ENCODE results near the gene NXT1.
A peak's percentile ranks its signal among the peaks of the same experiment; 100 is the strongest.

NXT1 gene

DNA sequence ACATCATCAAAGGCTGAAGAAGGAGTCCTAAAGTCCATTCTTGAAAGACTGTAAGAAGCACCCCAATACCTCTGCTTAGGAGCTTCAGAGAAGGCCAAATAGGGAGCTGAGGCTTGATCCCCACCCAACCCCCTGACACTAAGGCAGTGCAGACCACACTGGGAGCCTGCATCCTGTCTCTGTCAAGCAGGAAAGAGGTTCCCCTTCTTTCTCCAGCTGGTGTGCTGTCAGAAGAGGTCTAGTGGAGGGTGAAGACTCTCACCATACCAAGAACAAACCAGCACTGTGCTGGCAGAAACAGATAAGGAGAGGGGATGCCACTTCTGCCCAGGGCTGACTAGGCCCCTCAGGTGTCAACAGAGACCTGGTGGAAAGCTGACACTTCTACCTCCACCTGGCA lies 31.3 kb downstream of the NXT1 start:
- H3K27ac ChIP-seq (replicated peaks; ENCODE audit: low read length): no peak overlapping the region

DNA sequence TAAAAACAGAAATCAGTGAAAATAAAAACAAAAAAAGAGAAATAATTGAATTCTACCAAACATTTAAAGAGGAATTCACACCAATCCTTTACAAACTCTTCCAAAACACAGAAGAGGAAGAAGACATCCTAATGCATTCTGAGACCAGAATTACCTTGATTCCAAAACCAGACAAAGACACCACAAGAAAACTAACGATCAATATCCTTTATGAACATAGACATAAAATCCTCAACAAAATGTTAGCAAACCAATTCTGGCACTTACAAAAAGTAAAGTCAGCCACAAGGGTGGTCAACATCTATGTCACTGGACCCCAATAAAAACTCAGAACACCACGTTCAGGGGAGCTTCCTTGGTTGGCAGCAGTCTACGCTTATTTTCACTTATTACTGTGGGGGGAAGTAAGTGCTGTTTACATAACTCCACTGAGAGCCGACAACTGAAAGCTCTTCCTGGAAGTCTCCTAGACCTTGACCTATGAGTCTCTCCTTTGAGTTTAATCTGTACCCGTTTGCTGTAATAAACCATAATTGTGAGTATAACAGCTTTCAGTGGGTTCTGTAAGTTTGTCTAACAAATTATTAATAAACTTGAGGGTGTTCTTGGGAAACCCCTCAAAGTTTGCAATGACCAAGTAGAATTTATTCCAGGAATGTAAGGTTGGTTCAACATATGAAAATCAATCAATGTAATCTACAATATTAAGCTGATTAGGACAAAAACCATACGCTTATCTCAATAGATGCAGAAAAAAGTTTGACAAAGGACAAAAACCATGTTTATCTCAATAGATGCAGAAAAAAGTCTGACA lies 35.9 kb downstream of the NXT1 start:
- H4K8ac ChIP-seq (ENCODE audit: low read depth, low read length): no peak overlapping the region
- peaks cover 0 to 29% of the 10 kb centered on the region in 2 donors for H3K9me3 ChIP-seq (replicated peaks in 1 of 2; ENCODE audit: control insufficient read depth in 2 of 2, insufficient read depth in 1 of 2, low read depth in 1 of 2, low read length in 2 of 2)
- H3K4me2 ChIP-seq (ENCODE audit: insufficient read depth, low read length, poor library complexity, severe bottlenecking): no peak overlapping the region
- H3K4me1 ChIP-seq (ENCODE audit: control insufficient read depth in 2 of 2, insufficient read depth in 1 of 2, low read depth in 1 of 2, low read length in 2 of 2): no peaks in the 10 kb centered on the region
- WGBS, 2 donors (ENCODE audit: extremely low coverage in 2 of 2, insufficient read length in 2 of 2, insufficient replicate concordance in 1 of 2): no CpG with 5 or more reads among the region's 6 CpGs
- H2AK5ac ChIP-seq (ENCODE audit: low read depth, low read length): no peak overlapping the region
- H2BK15ac ChIP-seq (ENCODE audit: low read length): no peak overlapping the region
- no peak overlapping the region for H2BK12ac ChIP-seq (ENCODE audit: low read length)
- no peak overlapping the region for H3K4me3 ChIP-seq (ENCODE audit: low read length in 2 of 2)
- H2BK5ac ChIP-seq (ENCODE audit: low read length): no peak overlapping the region
- DNase-seq (ENCODE audit: low spot score): no peak
- no peak overlapping the region for H3K18ac ChIP-seq (ENCODE audit: low read length)
- H3K79me1 ChIP-seq (ENCODE audit: low read depth, low read length): peaks cover 3% of the 10 kb centered on the region
- no peak overlapping the region for H4K91ac ChIP-seq (ENCODE audit: low read depth, low read length, poor library complexity)
- H3K14ac ChIP-seq (ENCODE audit: low read length): no peak overlapping the region
- H3K36me3 ChIP-seq (replicated peaks in 1 of 2; ENCODE audit: control insufficient read depth in 2 of 2, insufficient read depth in 2 of 2, low read length in 2 of 2): peaks cover 10 to 60% of the 10 kb centered on the region in 2 donors
- no peak overlapping the region for H2BK120ac ChIP-seq (ENCODE audit: low read depth, low read length)
- no peak overlapping the region for H3K9ac ChIP-seq (ENCODE audit: low read depth, low read length, poor library complexity)
- H2AFZ ChIP-seq (ENCODE audit: low read length): no peak overlapping the region
- H3K4ac ChIP-seq (ENCODE audit: low read length): no peak overlapping the region
- no peak overlapping the region for H3K27ac ChIP-seq (replicated peaks; ENCODE audit: low read length)
- H3K23ac ChIP-seq (ENCODE audit: low read depth, low read length, poor library complexity): no peak overlapping the region
- no peaks in the 10 kb centered on the region for H3K27me3 ChIP-seq (ENCODE audit: control insufficient read depth in 3 of 3, insufficient read depth in 3 of 3, low read depth in 1 of 3, low read length in 3 of 3)

More for the DNA sequence above, 31.3 kb downstream of the NXT1 start:
- no peak overlapping the region for H2BK12ac ChIP-seq (ENCODE audit: low read length)
- H2BK120ac ChIP-seq (ENCODE audit: low read depth, low read length): no peak overlapping the region
- H3K4me1 ChIP-seq (ENCODE audit: control insufficient read depth in 2 of 2, insufficient read depth in 1 of 2, low read depth in 1 of 2, low read length in 2 of 2): no peaks in the 10 kb centered on the region
- H3K18ac ChIP-seq (ENCODE audit: low read length): no peak overlapping the region
- no peak overlapping the region for H2AFZ ChIP-seq (ENCODE audit: low read length)
- H3K9ac ChIP-seq (ENCODE audit: low read depth, low read length, poor library complexity): no peak overlapping the region
- DNase-seq (ENCODE audit: low spot score): no peak
- H2AK5ac ChIP-seq (ENCODE audit: low read depth, low read length): no peak overlapping the region
- H3K27me3 ChIP-seq (ENCODE audit: control insufficient read depth in 3 of 3, insufficient read depth in 3 of 3, low read depth in 1 of 3, low read length in 3 of 3): no peaks in the 10 kb centered on the region
- H3K4ac ChIP-seq (ENCODE audit: low read length): no peak overlapping the region
- peaks cover 4 to 57% of the 10 kb centered on the region in 2 donors for H3K36me3 ChIP-seq (replicated peaks in 1 of 2; ENCODE audit: control insufficient read depth in 2 of 2, insufficient read depth in 2 of 2, low read length in 2 of 2)
- H4K91ac ChIP-seq (ENCODE audit: low read depth, low read length, poor library complexity): no peak overlapping the region
- no peak overlapping the region for H3K4me2 ChIP-seq (ENCODE audit: insufficient read depth, low read length, poor library complexity, severe bottlenecking)
- H3K4me3 ChIP-seq (ENCODE audit: low read length in 2 of 2): no peak overlapping the region
- peaks cover 0 to 19% of the 10 kb centered on the region in 2 donors for H3K9me3 ChIP-seq (replicated peaks in 1 of 2; ENCODE audit: control insufficient read depth in 2 of 2, insufficient read depth in 1 of 2, low read depth in 1 of 2, low read length in 2 of 2)
- H2BK5ac ChIP-seq (ENCODE audit: low read length): no peak overlapping the region
- no peak overlapping the region for H4K8ac ChIP-seq (ENCODE audit: low read depth, low read length)
- no peak overlapping the region for H3K14ac ChIP-seq (ENCODE audit: low read length)
- peaks cover 3% of the 10 kb centered on the region for H3K79me1 ChIP-seq (ENCODE audit: low read depth, low read length)
- H3K23ac ChIP-seq (ENCODE audit: low read depth, low read length, poor library complexity): no peak overlapping the region
- H2BK15ac ChIP-seq (ENCODE audit: low read length): no peak overlapping the region

DNA sequence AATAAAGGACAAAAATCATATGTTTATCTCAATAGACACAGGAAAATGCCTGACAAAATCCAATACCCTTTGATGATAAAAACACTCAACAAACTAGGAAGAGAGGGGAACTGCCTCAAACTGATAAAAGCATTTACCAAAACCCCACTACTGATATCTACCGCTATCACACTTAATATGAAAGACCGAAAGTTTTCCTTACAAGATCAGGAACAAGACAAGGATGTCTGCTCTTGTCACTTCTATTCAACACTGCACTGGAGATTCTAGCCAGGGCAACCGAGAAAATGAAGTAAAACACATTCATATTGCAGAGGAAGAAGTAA lies 36.5 kb downstream of the NXT1 start:
- Histone ChIP-seq H3K14ac (ENCODE audit: low read length) (no peak overlapping the region), H2BK12ac (ENCODE audit: low read length) (no peak overlapping the region), H3K27me3 (ENCODE audit: control insufficient read depth in 3 of 3, insufficient read depth in 3 of 3, low read depth in 1 of 3, low read length in 3 of 3) (no peaks in the 10 kb centered on the region), H3K4ac (ENCODE audit: low read length) (no peak overlapping the region), H2BK5ac (ENCODE audit: low read length) (no peak overlapping the region), H3K4me1 (ENCODE audit: control insufficient read depth in 2 of 2, insufficient read depth in 1 of 2, low read depth in 1 of 2, low read length in 2 of 2) (no peaks in the 10 kb centered on the region), H4K8ac (ENCODE audit: low read depth, low read length) (no peak overlapping the region), H2BK15ac (ENCODE audit: low read length) (no peak overlapping the region), H3K27ac (replicated peaks; ENCODE audit: low read length) (no peak overlapping the region), H4K91ac (ENCODE audit: low read depth, low read length, poor library complexity) (no peak overlapping the region), H3K4me3 (ENCODE audit: low read length in 2 of 2) (no peak overlapping the region), H3K4me2 (ENCODE audit: insufficient read depth, low read length, poor library complexity, severe bottlenecking) (no peak overlapping the region), H3K79me1 (ENCODE audit: low read depth, low read length) (peaks cover 3% of the 10 kb centered on the region), H2AFZ (ENCODE audit: low read length) (no peak overlapping the region), H2BK120ac (ENCODE audit: low read depth, low read length) (no peak overlapping the region), H3K23ac (ENCODE audit: low read depth, low read length, poor library complexity) (no peak overlapping the region), H3K9ac (ENCODE audit: low read depth, low read length, poor library complexity) (no peak overlapping the region), H3K36me3 (replicated peaks in 1 of 2; ENCODE audit: control insufficient read depth in 2 of 2, insufficient read depth in 2 of 2, low read length in 2 of 2) (peaks cover 10 to 62% of the 10 kb centered on the region in 2 donors), H2AK5ac (ENCODE audit: low read depth, low read length) (no peak overlapping the region), H3K18ac (ENCODE audit: low read length) (no peak overlapping the region), H3K9me3 (replicated peaks in 1 of 2; ENCODE audit: control insufficient read depth in 2 of 2, insufficient read depth in 1 of 2, low read depth in 1 of 2, low read length in 2 of 2) (peaks cover 0 to 29% of the 10 kb centered on the region in 2 donors)
- no peak for DNase-seq (ENCODE audit: low spot score)
- WGBS, 2 donors (ENCODE audit: extremely low coverage in 2 of 2, insufficient read length in 2 of 2, insufficient replicate concordance in 1 of 2): no CpG with 5 or more reads among the region's 3 CpGs

DNA sequence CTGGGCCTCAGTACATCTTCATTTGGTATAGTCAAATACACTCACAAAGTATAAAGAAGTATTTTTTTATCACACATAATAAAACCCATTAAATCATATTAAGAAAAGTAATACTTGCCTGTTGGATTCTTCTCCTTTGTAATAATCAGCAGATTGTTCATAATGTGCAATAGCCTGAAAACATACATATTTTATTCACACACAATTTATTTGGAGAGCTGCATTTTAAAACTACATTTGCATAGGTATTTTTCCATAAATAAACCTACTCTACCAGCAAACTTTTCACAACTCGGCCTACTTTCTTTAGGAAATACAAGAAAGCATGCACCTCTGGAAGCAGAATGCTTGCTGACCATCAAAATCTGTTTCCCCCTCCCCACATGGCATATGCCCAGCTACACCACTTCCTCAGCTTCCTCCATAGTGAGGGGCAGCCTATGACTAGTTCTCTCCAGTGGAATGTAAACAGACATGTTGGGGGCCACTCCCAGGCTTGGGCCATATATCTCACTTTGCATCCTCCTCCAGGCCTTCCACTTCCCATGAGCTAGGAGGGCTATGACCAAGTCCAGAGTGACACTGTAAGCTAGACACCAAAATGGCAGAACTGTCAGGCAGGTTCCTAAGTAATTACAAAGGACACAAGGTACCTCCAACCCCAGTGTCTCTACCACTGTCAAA lies 39.6 kb downstream of the NXT1 start:
- H2AK5ac ChIP-seq (ENCODE audit: low read depth, low read length): no peak overlapping the region

More for the DNA sequence above, 39.6 kb downstream of the NXT1 start:
- Histone ChIP-seq H3K14ac (ENCODE audit: low read length) (no peak overlapping the region), H3K4me1 (ENCODE audit: control insufficient read depth in 2 of 2, insufficient read depth in 1 of 2, low read depth in 1 of 2, low read length in 2 of 2) (no peaks in the 10 kb centered on the region), H3K4me2 (ENCODE audit: insufficient read depth, low read length, poor library complexity, severe bottlenecking) (no peak overlapping the region), H3K4me3 (ENCODE audit: low read length in 2 of 2) (no peak overlapping the region), H3K9me3 (replicated peaks in 1 of 2; ENCODE audit: control insufficient read depth in 2 of 2, insufficient read depth in 1 of 2, low read depth in 1 of 2, low read length in 2 of 2) (peaks cover 0 to 18% of the 10 kb centered on the region in 2 donors), H3K9ac (ENCODE audit: low read depth, low read length, poor library complexity) (no peak overlapping the region), H3K79me1 (ENCODE audit: low read depth, low read length) (no peaks in the 10 kb centered on the region), H4K91ac (ENCODE audit: low read depth, low read length, poor library complexity) (no peak overlapping the region), H2BK5ac (ENCODE audit: low read length) (no peak overlapping the region), H3K4ac (ENCODE audit: low read length) (no peak overlapping the region), H3K27ac (replicated peaks; ENCODE audit: low read length) (no peak overlapping the region), H2BK12ac (ENCODE audit: low read length) (no peak overlapping the region), H2AFZ (ENCODE audit: low read length) (no peak overlapping the region), H2BK15ac (ENCODE audit: low read length) (no peak overlapping the region), H4K8ac (ENCODE audit: low read depth, low read length) (no peak overlapping the region), H3K23ac (ENCODE audit: low read depth, low read length, poor library complexity) (no peak overlapping the region), H2BK120ac (ENCODE audit: low read depth, low read length) (no peak overlapping the region), H3K27me3 (ENCODE audit: control insufficient read depth in 3 of 3, insufficient read depth in 3 of 3, low read depth in 1 of 3, low read length in 3 of 3) (no peaks in the 10 kb centered on the region), H3K18ac (ENCODE audit: low read length) (peak overlapping the region; percentile 42), H3K36me3 (replicated peaks in 1 of 2; ENCODE audit: control insufficient read depth in 2 of 2, insufficient read depth in 2 of 2, low read length in 2 of 2) (peaks cover 22 to 77% of the 10 kb centered on the region in 2 donors)
- WGBS, 2 donors (ENCODE audit: extremely low coverage in 2 of 2, insufficient read length in 2 of 2, insufficient replicate concordance in 1 of 2): no CpG with 5 or more reads among the region's 1 CpG
- no peak for DNase-seq (ENCODE audit: low spot score)
